Testis (tissue), 3 donors: ENCODE measurements around the gene SCN4A. TPM values are rescaled to one million over a fixed set of nuclear protein-coding genes. Genes with fewer than 3 reads are reported as not detected.
"Not testable (repeated sequence)": the region's sequence is repeated elsewhere in the genome, so short reads cannot be mapped to it uniquely, and the experiment has no call there.

Source experiments
- DNase-seq: peaks from one replicate; pipeline ENCODE4 v3.0.0-alpha.2; 2019
- H3K27ac ChIP-seq, 2 donors: fragments of 200-600 bp; sonication (generic); one replicate each; pipeline ENCODE4 v1.5.1; 2019
- H3K27me3 ChIP-seq: fragments of 200-600 bp; sonication (generic); one replicate; pipeline ENCODE4 v1.5.1; 2019
- H3K36me3 ChIP-seq: fragments of 200-600 bp; sonication (generic); one replicate; pipeline ENCODE4 v1.5.1; 2017; ENCODE audit warnings: low read depth; ENCODE audit errors: missing control alignments
- H3K4me1 ChIP-seq: fragments of 200-600 bp; sonication (generic); one replicate; pipeline ENCODE4 v1.5.1; 2019
- H3K4me3 ChIP-seq, 2 donors: fragments of 200-600 bp; sonication (generic); one replicate each; pipeline ENCODE4 v1.5.1; 2017 to 2019
- H3K9me3 ChIP-seq: fragments of 200-600 bp; sonication (generic); one replicate; pipeline ENCODE4 v1.5.1; 2017
- POLR2A ChIP-seq: fragments of 450-650 bp; IDR thresholded peaks from one replicate; pipeline ENCODE4 v1.6.1; 2017; ENCODE audit warnings: antibody characterized with exemption, mild to moderate bottlenecking, moderate library complexity
- WGBS, 2 donors: methylation state at CpG; one replicate each; pipeline ENCODE4 v1.1.5; 2018; 5-methylcytosine and 5-hydroxymethylcytosine counted together
- intact Hi-C: fragments of 100-400 bp; cut with DNase I; formaldehyde crosslinking; loops from one replicate; pipeline ENCODE4 v1.15.1; 2023; ENCODE audit warnings: low total_unique reads
- polyA plus RNA-seq: library from polyadenylated mRNA; stranded (reverse); fragments of 350-450 nt; fragmentation: Illumina TruSeq; extraction: RNeasy Lipid Tissue Mini Kit (QIAGEN cat#74804); gene quantifications from one replicate; pipeline ENCODE4 v1.2.3, GENCODE V29; 2014; ENCODE audit warnings: low read depth, low replicate concordance; ENCODE audit not compliant: insufficient read depth
- total RNA-seq, 2 donors: library from RNA; depleted of rRNA; stranded (reverse); fragments of >200 nt; gene quantifications; one replicate each; pipeline ENCODE4 v1.2.3, GENCODE V29; 2016
- TF ChIP-seq, protein P1 (sequence below), 3 experiments: fragments of 450-650 bp in 2 of 3; fragments of 200-600 bp in 1 of 3; sonication (generic) in 1 of 3; IDR thresholded peaks; one replicate each; pipeline ENCODE4 v1.5.1; 2016 to 2019; ENCODE audit warnings: antibody characterized with exemption in 3 of 3, mild to moderate bottlenecking in 2 of 3, moderate library complexity in 1 of 3

Gene SCN4A
- total and polyA plus RNA-seq, 3 donors from 2014 or later: 2.0 to 2.8 (median 2.3) TPM

DNA sequence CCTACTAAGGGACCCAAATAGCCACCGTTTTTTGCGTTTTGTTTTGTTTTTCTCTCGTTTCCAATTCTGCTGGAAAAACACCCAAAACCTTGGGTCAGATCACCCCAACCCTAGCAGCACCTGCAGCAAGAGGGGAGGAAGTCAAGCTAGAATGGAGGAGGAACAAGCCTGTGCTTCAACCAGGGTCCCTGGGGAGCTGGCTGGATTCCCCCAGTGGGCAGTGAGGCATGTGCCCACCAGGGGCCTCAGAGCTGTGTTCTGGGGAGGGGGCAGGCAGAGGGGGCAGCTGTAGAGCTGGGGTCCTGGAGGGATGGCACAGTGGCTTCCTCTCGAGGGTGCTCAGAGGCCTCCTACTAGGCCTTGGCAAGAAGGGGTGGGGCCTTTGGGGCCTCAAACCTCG, 47.1 kb downstream of the SCN4A start:
- Histone ChIP-seq H3K4me1 (no peaks in the 10 kb centered on the region), H3K27me3 (no peaks in the 10 kb centered on the region), H3K9me3 (no peaks in the 10 kb centered on the region), H3K36me3 (no peaks in the 10 kb centered on the region), H3K4me3 (no peak overlapping the region), H3K27ac (no peak overlapping the region)
- no peak for DNase-seq
- 72 to 84% methylated on average over 5 of the region's 5 CpGs for WGBS, 2 donors
- TF ChIP-seq, protein P1, sequence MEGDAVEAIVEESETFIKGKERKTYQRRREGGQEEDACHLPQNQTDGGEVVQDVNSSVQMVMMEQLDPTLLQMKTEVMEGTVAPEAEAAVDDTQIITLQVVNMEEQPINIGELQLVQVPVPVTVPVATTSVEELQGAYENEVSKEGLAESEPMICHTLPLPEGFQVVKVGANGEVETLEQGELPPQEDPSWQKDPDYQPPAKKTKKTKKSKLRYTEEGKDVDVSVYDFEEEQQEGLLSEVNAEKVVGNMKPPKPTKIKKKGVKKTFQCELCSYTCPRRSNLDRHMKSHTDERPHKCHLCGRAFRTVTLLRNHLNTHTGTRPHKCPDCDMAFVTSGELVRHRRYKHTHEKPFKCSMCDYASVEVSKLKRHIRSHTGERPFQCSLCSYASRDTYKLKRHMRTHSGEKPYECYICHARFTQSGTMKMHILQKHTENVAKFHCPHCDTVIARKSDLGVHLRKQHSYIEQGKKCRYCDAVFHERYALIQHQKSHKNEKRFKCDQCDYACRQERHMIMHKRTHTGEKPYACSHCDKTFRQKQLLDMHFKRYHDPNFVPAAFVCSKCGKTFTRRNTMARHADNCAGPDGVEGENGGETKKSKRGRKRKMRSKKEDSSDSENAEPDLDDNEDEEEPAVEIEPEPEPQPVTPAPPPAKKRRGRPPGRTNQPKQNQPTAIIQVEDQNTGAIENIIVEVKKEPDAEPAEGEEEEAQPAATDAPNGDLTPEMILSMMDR (IDR thresholded peaks at IDR 0.05): no peak
- no peak for TF ChIP-seq POLR2A
- intact Hi-C loops: no loop called here

DNA sequence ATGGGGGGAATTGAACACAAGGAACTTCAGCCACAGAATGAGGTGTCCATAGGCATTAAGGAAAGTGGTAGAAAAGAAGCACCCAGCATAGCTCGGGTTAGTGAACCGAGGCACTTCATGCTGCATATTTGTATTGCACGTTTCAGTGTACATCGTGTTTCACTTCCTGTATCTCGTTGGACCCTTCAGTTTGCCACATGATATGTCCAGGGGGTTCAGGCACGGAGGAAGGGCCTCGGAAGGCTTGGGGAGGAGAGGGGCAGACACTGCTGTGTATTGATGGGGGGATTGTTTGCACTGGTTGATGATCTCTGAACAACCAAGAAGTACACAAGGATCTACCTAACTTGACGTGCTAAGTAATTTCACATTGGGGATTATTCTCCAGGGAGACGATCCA, 50.3 kb downstream of the SCN4A start:
- H3K27me3 ChIP-seq, H3K9me3 ChIP-seq, intact Hi-C loops, H3K4me3 ChIP-seq, H3K4me1 ChIP-seq, H3K27ac ChIP-seq, H3K36me3 ChIP-seq, DNase-seq: not testable (repeated sequence)
- WGBS, 2 donors: 75 to 85% methylated on average over 9 of the region's 9 CpGs

DNA sequence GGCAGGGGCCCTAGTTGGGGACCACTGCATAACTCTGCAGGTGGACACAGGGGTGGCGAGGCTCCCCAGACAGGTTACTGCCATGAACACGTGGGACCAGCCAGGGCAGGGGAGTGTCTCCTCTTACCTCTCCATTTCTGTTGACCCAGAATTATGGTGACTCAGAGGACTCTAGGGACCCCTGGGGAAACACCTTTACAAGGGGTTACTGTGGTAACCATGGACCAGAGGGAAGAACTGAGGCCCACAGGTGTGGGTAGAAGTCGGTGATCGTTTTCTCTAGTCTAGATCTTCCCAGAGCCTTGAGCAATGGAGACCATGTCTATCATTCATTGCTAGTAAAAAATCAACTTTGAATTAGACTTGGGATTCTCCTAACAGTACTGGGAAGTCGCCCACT, 51.9 kb downstream of the SCN4A start:
- DNase-seq, H3K4me3 ChIP-seq, H3K36me3 ChIP-seq, H3K27ac ChIP-seq, H3K4me1 ChIP-seq, H3K9me3 ChIP-seq, H3K27me3 ChIP-seq, intact Hi-C loops: not testable (repeated sequence)
- WGBS, 2 donors: 92 to 94% methylated on average over 5 of the region's 5 CpGs

DNA sequence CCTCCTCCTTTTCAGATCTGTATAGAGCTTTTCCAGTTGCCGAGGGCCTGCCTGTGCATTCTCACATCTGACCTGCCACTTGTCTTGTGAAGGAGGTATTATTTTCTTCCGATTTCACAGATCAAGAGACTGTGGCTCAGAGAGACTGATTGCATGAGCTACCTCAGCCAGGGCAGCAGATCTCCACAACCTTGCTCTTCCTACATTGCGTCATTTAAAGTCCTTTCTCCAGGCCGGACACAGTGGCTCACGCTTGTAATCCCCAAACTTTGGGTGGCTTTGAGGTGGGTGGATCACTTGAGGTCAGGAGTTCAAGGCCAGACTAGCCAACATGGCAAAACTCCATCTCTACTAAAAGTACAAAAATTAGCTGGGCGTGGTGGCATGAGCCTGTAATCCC, 52.7 kb downstream of the SCN4A start:
- H3K27ac ChIP-seq, H3K9me3 ChIP-seq, H3K4me3 ChIP-seq, H3K36me3 ChIP-seq, H3K27me3 ChIP-seq, DNase-seq, intact Hi-C loops, H3K4me1 ChIP-seq: not testable (repeated sequence)
- 75 to 77% methylated on average over 6 of the region's 6 CpGs for WGBS, 2 donors

DNA sequence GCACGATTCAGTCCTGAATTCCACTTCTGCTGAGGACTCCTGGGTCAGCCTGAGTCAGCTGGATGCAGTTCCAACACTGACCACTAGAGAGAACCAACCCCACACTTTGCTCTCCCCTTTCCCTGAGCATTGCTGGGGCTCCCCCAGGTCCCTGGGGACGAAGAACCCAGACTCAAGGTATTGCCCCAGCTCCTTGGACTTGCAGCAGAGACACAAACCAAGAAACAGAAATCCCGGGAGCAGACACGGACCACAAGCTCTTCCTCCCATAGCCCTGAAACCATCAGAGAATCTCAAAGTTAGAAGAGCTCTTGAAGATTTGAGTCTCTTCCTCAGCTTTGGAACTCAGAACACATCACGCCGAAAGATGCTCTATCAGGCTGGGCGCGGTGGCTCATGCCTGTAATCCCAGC, 53.4 kb downstream of the SCN4A start:
- Histone ChIP-seq H3K9me3 (no peaks in the 10 kb centered on the region), H3K4me1 (no peaks in the 10 kb centered on the region), H3K27me3 (no peaks in the 10 kb centered on the region), H3K4me3 (no peak overlapping the region), H3K27ac (no peak overlapping the region), H3K36me3 (no peaks in the 10 kb centered on the region)
- intact Hi-C loops: loop anchor here (10.0 kb wide), 1 partner anchor 105 kb away; the partner anchor contains the start of gene ICAM2
- TF ChIP-seq, protein P1 (IDR thresholded peaks at IDR 0.05): peak; percentile 85 to 97 (median 87)
- no peak for TF ChIP-seq POLR2A
- DNase-seq: peak; percentile 64
- 52 to 54% methylated on average over 8 of the region's 8 CpGs for WGBS, 2 donors

DNA sequence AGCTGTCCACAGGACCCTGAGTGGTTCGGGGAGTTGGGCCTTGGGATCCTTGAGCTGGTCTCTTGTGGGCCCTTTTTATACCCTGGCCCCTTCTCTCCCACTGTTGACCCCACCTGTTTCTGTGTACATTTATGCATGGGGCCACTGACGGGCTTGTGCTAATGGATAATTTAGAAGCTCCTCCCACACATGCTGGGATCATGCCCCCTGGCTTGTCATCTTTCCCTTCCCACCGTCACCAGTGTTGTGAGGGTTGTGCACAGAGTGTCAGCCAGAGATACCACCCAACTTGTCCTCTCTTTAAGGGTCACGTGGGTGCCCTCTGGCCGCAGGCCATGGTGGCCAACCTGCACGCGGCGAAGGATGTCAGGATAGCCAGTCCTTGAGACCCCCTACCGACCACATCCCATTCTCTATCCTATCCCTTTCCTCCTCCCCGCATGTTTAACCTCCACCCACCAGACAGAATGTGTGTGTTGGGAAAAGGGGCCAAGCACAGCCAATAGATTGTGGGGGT, 53.9 kb downstream of the SCN4A start, which contains the start of gene GH1:
TSS of gene GH1 (minus strand) at position 51 of the 517 bp plus-strand sequence. CDS start 63 bp downstream, outside the sequence.
- DNase-seq, H3K36me3 ChIP-seq, H3K9me3 ChIP-seq, H3K27ac ChIP-seq, H3K4me1 ChIP-seq, H3K4me3 ChIP-seq, H3K27me3 ChIP-seq: not testable (repeated sequence)
- 52 to 61% methylated on average over 10 of the region's 10 CpGs for WGBS, 2 donors
- intact Hi-C loops: loop anchor here (10.0 kb wide), 1 partner anchor 106 kb away; the partner anchor contains the start of gene ICAM2

DNA sequence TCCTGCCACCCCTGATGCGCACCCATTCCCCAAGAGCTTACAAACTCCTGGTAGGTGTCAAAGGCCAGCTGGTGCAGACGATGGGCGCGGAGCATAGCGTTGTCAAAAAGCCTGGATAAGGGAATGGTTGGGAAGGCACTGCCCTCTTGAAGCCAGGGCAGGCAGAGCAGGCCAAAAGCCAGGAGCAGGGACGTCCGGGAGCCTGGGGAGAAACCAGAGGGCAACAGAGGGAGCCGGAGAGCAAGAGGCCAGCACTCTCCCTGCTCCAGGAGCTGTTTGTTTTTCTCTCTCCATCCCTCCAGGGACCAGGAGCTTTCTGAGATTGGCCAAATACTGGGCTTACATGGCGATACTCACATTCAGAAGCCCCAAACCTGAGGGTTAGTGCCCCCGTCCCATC, 54.4 kb downstream of the SCN4A start:
- no peaks in the 10 kb centered on the region for H3K9me3 ChIP-seq
- H3K27ac ChIP-seq: no peak overlapping the region
- H3K27me3 ChIP-seq: no peaks in the 10 kb centered on the region
- TF ChIP-seq, protein P1 (IDR thresholded peaks at IDR 0.05): no peak
- no peak for TF ChIP-seq POLR2A
- 68 to 76% methylated on average over 8 to 10 of the region's 10 CpGs for WGBS, 2 donors
- DNase-seq: no peak
- no peak overlapping the region for H3K4me3 ChIP-seq
- H3K4me1 ChIP-seq: no peaks in the 10 kb centered on the region
- intact Hi-C loops: loop anchor here (10.0 kb wide), 1 partner anchor 106 kb away; the partner anchor contains the start of gene ICAM2
- no peaks in the 10 kb centered on the region for H3K36me3 ChIP-seq
